ENCODE results near the gene TMED4. TPM values are rescaled to one million over a fixed set of nuclear protein-coding genes. Genes with fewer than 3 reads are reported as not detected.

TMED4 gene
- total and polyA plus RNA-seq, 2 donors (not counting 1 experiment from before 2014, with no cell fraction given) = 84.1 to 102 TPM

GRCh38 chr7:44629829-44630522 lies 47.9 kb upstream of the TMED4 start:
- no peaks in the 10 kb centered on the region for H3K9me3 Mint-ChIP-seq (ENCODE audit: insufficient read depth)
- Histone ChIP-seq H3K36me3 (replicated peaks in 1 of 2; ENCODE audit: control extremely low read depth in 1 of 2, control insufficient read depth in 1 of 2, extremely low read depth in 1 of 2, insufficient read depth in 2 of 2, low read length in 1 of 2) (peaks cover 5 to 18% of the 10 kb centered on the region in 2 experiments), H2AFZ (ENCODE audit: insufficient read depth, low read depth, low read length, poor library complexity, severe bottlenecking) (no peak overlapping the region), H3K27me3 (replicated peaks in 1 of 4; ENCODE audit: control extremely low read depth in 1 of 4, control insufficient read depth in 3 of 4, insufficient read depth in 4 of 4, low read length in 3 of 4) (no peaks in the 10 kb centered on the region), H3K9me3 (ENCODE audit: control extremely low read depth in 1 of 3, control insufficient read depth in 2 of 3, insufficient read depth in 1 of 3, low read length in 2 of 3) (no peaks in the 10 kb centered on the region), H3K4me3 (ENCODE audit: control extremely low read depth in 1 of 5, extremely low read depth in 1 of 5, insufficient read depth in 1 of 5, low read depth in 2 of 5, low read length in 4 of 5) (no peak overlapping the region), H3K79me2 (ENCODE audit: control insufficient read depth, insufficient read depth, low read length) (peaks cover 28% of the 10 kb centered on the region), H3K4me2 (replicated peaks; ENCODE audit: low read depth, low read length, poor library complexity, severe bottlenecking) (peak overlapping the region; percentile 52), H3K9ac (ENCODE audit: low read length) (no peak overlapping the region), H3K27ac (ENCODE audit: low read length in 2 of 2) (peak overlapping the region; percentile 65 to 95), H3K4me1 (ENCODE audit: control insufficient read depth in 2 of 2, insufficient read depth in 2 of 2, low read length in 2 of 2) (peaks cover 57 to 66% of the 10 kb centered on the region in 2 donors), H4K20me1 (ENCODE audit: control insufficient read depth, insufficient read depth, low read length, poor library complexity, severe bottlenecking) (no peaks in the 10 kb centered on the region)
- POLR2A ChIA-PET = interaction anchor here (1.5 to 4.0 kb wide), 3 partner anchors 8 to 23 kb away, joined by 5 to 21 read pairs (median 9); partner anchors contain the start of gene OGDH
- DNase-seq (peak; percentile 77), ATAC-seq (ENCODE audit: low read depth) (peak; percentile 61)
- peak overlapping the region; percentile 87 for H3K4me3 Mint-ChIP-seq
- intact Hi-C loops (cut with micrococcal nuclease) = no loop called here
- CTCF ChIA-PET = interaction anchor here (1.0 to 1.9 kb wide), 4 partner anchors 9 to 50 kb away, joined by 3 to 10 read pairs (median 4); partner anchors contain the start of gene OGDH
- no peaks in the 10 kb centered on the region for H3K27me3 Mint-ChIP-seq
- peak overlapping the region; percentile 99 for H3K27ac Mint-ChIP-seq
- H3K4me1 Mint-ChIP-seq = peaks cover 59% of the 10 kb centered on the region
- 41% methylated on average over 10 of the region's 13 CpGs for WGBS (ENCODE audit: insufficient coverage)
- TF ChIP-seq EZH2 (IDR thresholded peaks at IDR 0.05; ENCODE audit: borderline replicate concordance, insufficient read depth, low read depth, low read length, poor library complexity, severe bottlenecking) = no peak
- no peak for TF ChIP-seq CTCF (IDR thresholded peaks at IDR 0.05)

- H3K36me3 ChIP-seq (replicated peaks in 1 of 2; ENCODE audit: control extremely low read depth in 1 of 2, control insufficient read depth in 1 of 2, extremely low read depth in 1 of 2, insufficient read depth in 2 of 2, low read length in 1 of 2) = peaks cover 11 to 26% of the 10 kb centered on the region in 2 experiments
- H3K9ac ChIP-seq (ENCODE audit: low read length) = no peak overlapping the region
- no peak overlapping the region for H2AFZ ChIP-seq (ENCODE audit: insufficient read depth, low read depth, low read length, poor library complexity, severe bottlenecking)
- WGBS (ENCODE audit: insufficient coverage) = 89% methylated on average over 3 of the region's 4 CpGs
- Mint-ChIP-seq H3K4me1 (peaks cover 55% of the 10 kb centered on the region), H3K9me3 (ENCODE audit: insufficient read depth) (no peaks in the 10 kb centered on the region), H3K4me3 (no peak overlapping the region), H3K27me3 (no peaks in the 10 kb centered on the region), H3K27ac (no peak overlapping the region)
- no peak overlapping the region for H3K4me2 ChIP-seq (replicated peaks; ENCODE audit: low read depth, low read length, poor library complexity, severe bottlenecking)
- no peak for DNase-seq
- ChIA-PET POLR2A (interaction anchor here (1.3 kb wide), 1 partner anchor 20 kb away, joined by 7 read pairs; the partner anchor contains the start of gene OGDH), CTCF (interaction anchor here (0.9 kb wide), 1 partner anchor 8 kb away, joined by 3 read pairs; no protein-coding TSS in a partner anchor)
- peaks cover 56% of the 10 kb centered on the region for H3K79me2 ChIP-seq (ENCODE audit: control insufficient read depth, insufficient read depth, low read length)
- no peaks in the 10 kb centered on the region for H3K9me3 ChIP-seq (ENCODE audit: control extremely low read depth in 1 of 3, control insufficient read depth in 2 of 3, insufficient read depth in 1 of 3, low read length in 2 of 3)
- peaks cover 2% of the 10 kb centered on the region for H4K20me1 ChIP-seq (ENCODE audit: control insufficient read depth, insufficient read depth, low read length, poor library complexity, severe bottlenecking)
- intact Hi-C loops (cut with micrococcal nuclease) = no loop called here
- no peak overlapping the region for H3K4me3 ChIP-seq (ENCODE audit: control extremely low read depth in 1 of 5, extremely low read depth in 1 of 5, insufficient read depth in 1 of 5, low read depth in 2 of 5, low read length in 4 of 5)
- TF ChIP-seq EZH2 (IDR thresholded peaks at IDR 0.05; ENCODE audit: borderline replicate concordance, insufficient read depth, low read depth, low read length, poor library complexity, severe bottlenecking) (no peak), CTCF (IDR thresholded peaks at IDR 0.05) (no peak)
- no peaks in the 10 kb centered on the region for H3K27me3 ChIP-seq (replicated peaks in 1 of 4; ENCODE audit: control extremely low read depth in 1 of 4, control insufficient read depth in 3 of 4, insufficient read depth in 4 of 4, low read length in 3 of 4)
- H3K4me1 ChIP-seq (ENCODE audit: control insufficient read depth in 2 of 2, insufficient read depth in 2 of 2, low read length in 2 of 2) = peaks cover 32 to 55% of the 10 kb centered on the region in 2 donors
- no peak for ATAC-seq (ENCODE audit: low read depth)
- no peak overlapping the region for H3K27ac ChIP-seq (ENCODE audit: low read length in 2 of 2)
These were observed 44.6 kb upstream of the TMED4 start for GRCh38 chr7:44626620-44627019.

Data from B cell (primary cell).